22Rv1 (cell line): Measurements from ENCODE around the gene RYR2.
"Not testable (repeated sequence)": the region's sequence is repeated elsewhere in the genome, so short reads cannot be mapped to it uniquely, and the experiment has no call there.

ENCODE experiments used
- CTCF ChIP-seq: fragments of 450-650 bp; IDR thresholded peaks from 2 replicates; pipeline ENCODE4 v1.5.1; 2017; ENCODE audit warnings: mild to moderate bottlenecking
- ZFX ChIP-seq: fragments of 450-650 bp; IDR thresholded peaks from 2 replicates; pipeline ENCODE4 v1.6.1; 2017; ENCODE audit warnings: antibody characterized with exemption, borderline replicate concordance

GRCh38 chr1:237371477-237371876, 329.5 kb downstream of the RYR2 start:
- not testable (repeated sequence) for TF ChIP-seq CTCF, ZFX
